DND-41 (cell line): Measurements from ENCODE around the gene NAIF1.
A peak's percentile ranks its signal among the peaks of the same experiment; 100 is the strongest.

Source experiments
- ATAC-seq: fragments of 200-7000 bp; cut with Tn5 transposase; 3 replicates; pipeline ENCODE4 v1.9.1; 2021; ENCODE audit warnings: low read depth; ENCODE audit not compliant: insufficient read depth
- DNase-seq: peaks from one replicate; pipeline ENCODE4 v3.0.0-alpha.2; 2020
- H2AFZ ChIP-seq: 2 replicates; pipeline ENCODE4 v1.6.0; 2012; ENCODE audit warnings: low read depth, low read length
- H3K27ac ChIP-seq: 2 replicates; pipeline ENCODE4 v1.5.1; 2012; ENCODE audit warnings: low read length, inconsistent platforms
- H3K27me3 ChIP-seq: fragments of 200-600 bp; sonication (generic); 2 replicates; pipeline ENCODE4 v1.6.0; 2012; ENCODE audit warnings: low read length, mild to moderate bottlenecking, inconsistent platforms; ENCODE audit not compliant: insufficient read depth, poor library complexity
- H3K36me3 ChIP-seq: 2 replicates; pipeline ENCODE4 v1.5.1; 2012; ENCODE audit warnings: low read length, inconsistent platforms; ENCODE audit not compliant: insufficient read depth
- H3K4me1 ChIP-seq: 2 replicates; pipeline ENCODE4 v1.5.1; 2012; ENCODE audit warnings: mild to moderate bottlenecking, low read length; ENCODE audit not compliant: insufficient read depth
- H3K4me2 ChIP-seq: 2 replicates; pipeline ENCODE4 v1.6.0; 2012; ENCODE audit warnings: mild to moderate bottlenecking, moderate library complexity, low read length, inconsistent platforms; ENCODE audit not compliant: insufficient read depth
- H3K4me3 ChIP-seq, 2 experiments: fragments of 200-600 bp in 1 of 2; shearing (Covaris generic) in 1 of 2; 2 replicates each; pipeline ENCODE4 v1.5.1; 2012 to 2016; ENCODE audit warnings: inconsistent platforms in 2 of 2, low read length in 2 of 2, mild to moderate bottlenecking in 2 of 2, low read depth in 1 of 2, moderate library complexity in 1 of 2
- H3K79me2 ChIP-seq: 2 replicates; pipeline ENCODE4 v1.6.0; 2012; ENCODE audit warnings: low read length, inconsistent platforms; ENCODE audit not compliant: insufficient read depth
- H3K9ac ChIP-seq: 2 replicates; pipeline ENCODE4 v1.6.0; 2012; ENCODE audit warnings: low read depth, mild to moderate bottlenecking, inconsistent platforms, low read length, moderate library complexity
- H3K9me3 ChIP-seq: 2 replicates; pipeline ENCODE4 v1.5.1; 2012; ENCODE audit warnings: low read length, moderate library complexity, mild to moderate bottlenecking, inconsistent platforms; ENCODE audit not compliant: insufficient read depth, severe bottlenecking
- H4K20me1 ChIP-seq: 2 replicates; pipeline ENCODE4 v1.6.0; 2012; ENCODE audit warnings: low read length; ENCODE audit not compliant: insufficient read depth
- CTCF ChIP-seq: IDR thresholded peaks from 2 replicates; pipeline ENCODE4 v1.5.1; 2012; ENCODE audit warnings: borderline replicate concordance, low read length, moderate library complexity, mild to moderate bottlenecking; ENCODE audit not compliant: poor library complexity, severe bottlenecking; ENCODE audit errors: extremely low read depth
- EZH2 ChIP-seq: IDR thresholded peaks from 3 replicates; pipeline ENCODE4 v1.6.1; 2012; ENCODE audit warnings: borderline replicate concordance, low read depth, mild to moderate bottlenecking, moderate library complexity, low read length, inconsistent platforms; ENCODE audit not compliant: severe bottlenecking

Gene NAIF1

GRCh38 chr9:128066713-128067644 lies at the start of gene NAIF1:
TSS of gene NAIF1 (minus strand) at chr9:128067320. CDS start at chr9:128067101, 219 bp downstream.
- peaks cover 59% of the 10 kb centered on the region for H3K79me2 ChIP-seq
- peaks cover 56% of the 10 kb centered on the region for H3K4me1 ChIP-seq
- 0 out of 2 replicates have a peak, but pooled peaks cover 4% of the 10 kb centered on the region for H4K20me1 ChIP-seq
- TF ChIP-seq CTCF (no peak), EZH2 (no peak)
- no peaks in the 10 kb centered on the region for H3K27me3 ChIP-seq
- peak; percentile 96 for DNase-seq
- peak within 1 kb of the TSS; percentile 100 for H3K27ac ChIP-seq
- peak within 1 kb of the TSS; percentile 100 for H3K4me2 ChIP-seq
- peak within 1 kb of the TSS; percentile 82 for H2AFZ ChIP-seq
- peak within 1 kb of the TSS; percentile 91 for H3K9ac ChIP-seq
- peaks cover 18% of the 10 kb centered on the region for H3K36me3 ChIP-seq
- ATAC-seq = peak; percentile 78
- H3K4me3 ChIP-seq = peak within 1 kb of the TSS; percentile 89
- no peaks in the 10 kb centered on the region for H3K9me3 ChIP-seq

GRCh38 chr9:128116104-128117083 lies 49.3 kb upstream of the NAIF1 start:
- TF ChIP-seq EZH2 (no peak), CTCF (no peak)
- Histone ChIP-seq H3K9ac (no peak overlapping the region), H3K36me3 (peaks cover 26% of the 10 kb centered on the region), H3K79me2 (no peaks in the 10 kb centered on the region), H3K4me3 (no peak overlapping the region), H3K27me3 (no peaks in the 10 kb centered on the region), H3K27ac (no peak overlapping the region), H3K4me2 (no peak overlapping the region), H2AFZ (no peak overlapping the region), H3K9me3 (no peaks in the 10 kb centered on the region), H3K4me1 (peaks cover 2% of the 10 kb centered on the region; the same call in 1 of the 2 replicates), H4K20me1 (0 out of 2 replicates have a peak, but pooled peaks cover 11% of the 10 kb centered on the region)
- ATAC-seq (no peak), DNase-seq (no peak)

- H3K9ac ChIP-seq = no peak overlapping the region
- ATAC-seq (no peak), DNase-seq (no peak)
- no peak overlapping the region for H3K4me2 ChIP-seq
- H3K9me3 ChIP-seq = no peaks in the 10 kb centered on the region
- 0 out of 2 replicates have a peak, but pooled peaks cover 4% of the 10 kb centered on the region for H4K20me1 ChIP-seq
- H3K27me3 ChIP-seq = no peaks in the 10 kb centered on the region
- H3K36me3 ChIP-seq = peaks cover 16% of the 10 kb centered on the region
- no peak overlapping the region for H2AFZ ChIP-seq
- no peaks in the 10 kb centered on the region for H3K79me2 ChIP-seq
- no peak overlapping the region for H3K27ac ChIP-seq
- no peak overlapping the region for H3K4me3 ChIP-seq
- H3K4me1 ChIP-seq = peaks cover 2% of the 10 kb centered on the region; the same call in 1 of the 2 replicates
- TF ChIP-seq EZH2 (no peak), CTCF (no peak)
These were observed 48.3 kb upstream of the NAIF1 start for GRCh38 chr9:128115187-128116103.
